Measurements from ENCODE around the gene PTPN9.

GRCh38 chr15:75431270-75431669, 147.8 kb downstream of the PTPN9 start:
- no peak for TF ChIP-seq POLR2A (IDR thresholded peaks at IDR 0.05)
- TF ChIP-seq CTCF (IDR thresholded peaks at IDR 0.05), result no peak
